GM23248 (cell line): ENCODE data around the gene CNTNAP5.

Experiments
- EZH2 ChIP-seq: fragments of 200-600 bp; sonication (generic); IDR thresholded peaks from 2 replicates; pipeline ENCODE4 v1.6.1; 2018; ENCODE audit warnings: antibody characterized with exemption, mild to moderate bottlenecking; ENCODE audit not compliant: insufficient read depth, poor library complexity, severe bottlenecking
- EZH2phosphoT487 ChIP-seq: fragments of 200-600 bp; sonication (generic); IDR thresholded peaks from 2 replicates; pipeline ENCODE4 v1.6.1; 2018; ENCODE audit warnings: antibody characterized with exemption, moderate library complexity, mild to moderate bottlenecking, low read depth; ENCODE audit not compliant: insufficient read depth

GRCh38 chr2:124867247-124867646, 842.2 kb downstream of the CNTNAP5 start:
- TF ChIP-seq EZH2 = no peak
- no peak for TF ChIP-seq EZH2phosphoT487
